CD14-positive monocyte (primary cell): ENCODE results near the gene PARP12. TPM values are rescaled to one million over a fixed set of nuclear protein-coding genes. Genes with fewer than 3 reads are reported as not detected.
A peak's percentile ranks its signal among the peaks of the same experiment; 100 is the strongest.

Experiments used
- DNase-seq, 3 donors: peaks; one replicate each; pipeline ENCODE4 v3.0.0-alpha.2; 2011 to 2022
- H2AFZ ChIP-seq: 2 replicates; pipeline ENCODE4 v1.6.0; 2012; ENCODE audit warnings: mild to moderate bottlenecking, low read depth, low read length, inconsistent platforms; ENCODE audit not compliant: insufficient read depth, poor library complexity, severe bottlenecking
- H3K27ac ChIP-seq, 2 donors: 1 replicate in 1 of 2; 2 replicates in 1 of 2; pipeline ENCODE4 v1.5.1; 2012 to 2013; ENCODE audit warnings: low read length in 2 of 2, control low read depth in 1 of 2, inconsistent platforms in 1 of 2, low read depth in 1 of 2, mild to moderate bottlenecking in 1 of 2
- H3K27me3 ChIP-seq, 2 donors: one replicate each; pipeline versions ENCODE4 v1.6.0 to v1.6.1; 2011 to 2013; ENCODE audit warnings: low read length in 2 of 2; ENCODE audit not compliant: control insufficient read depth in 2 of 2, insufficient read depth in 2 of 2
- H3K36me3 ChIP-seq, 2 donors: replicated peaks in 1 of 2; 1 replicate in 1 of 2; 2 replicates in 1 of 2; pipeline versions ENCODE4 v1.5.1 to v1.6.1; 2012 to 2013; ENCODE audit warnings: low read length in 2 of 2, control low read depth in 1 of 2, inconsistent platforms in 1 of 2, mild to moderate bottlenecking in 1 of 2; ENCODE audit not compliant: insufficient read depth in 2 of 2, control insufficient read depth in 1 of 2
- H3K4me1 ChIP-seq, 2 donors: 1 replicate in 1 of 2; 2 replicates in 1 of 2; pipeline versions ENCODE4 v1.5.1 to v1.6.1; 2012 to 2013; ENCODE audit warnings: low read length in 2 of 2, control low read depth in 1 of 2, inconsistent platforms in 1 of 2, mild to moderate bottlenecking in 1 of 2, moderate library complexity in 1 of 2; ENCODE audit not compliant: insufficient read depth in 2 of 2, control insufficient read depth in 1 of 2
- H3K4me2 ChIP-seq: replicated peaks from 2 replicates; pipeline ENCODE3; 2012; ENCODE audit warnings: low read length, moderate library complexity, mild to moderate bottlenecking; ENCODE audit not compliant: poor library complexity, severe bottlenecking; ENCODE audit errors: extremely low read depth
- H3K4me3 ChIP-seq, 3 experiments: fragments of 200-600 bp in 1 of 3; sonication (generic) in 1 of 3; replicated peaks in 1 of 3; 1 replicate in 2 of 3; 2 replicates in 1 of 3; pipeline ENCODE4 v1.5.1; 2011 to 2013; ENCODE audit warnings: low read length in 3 of 3, mild to moderate bottlenecking in 3 of 3, control low read depth in 2 of 3, low read depth in 2 of 3, inconsistent platforms in 1 of 3, moderate library complexity in 1 of 3
- H3K79me2 ChIP-seq: 2 replicates; pipeline ENCODE4 v1.6.0; 2012; ENCODE audit warnings: mild to moderate bottlenecking, control low read depth, inconsistent platforms, low read length, moderate library complexity; ENCODE audit not compliant: insufficient read depth
- H3K9ac ChIP-seq: 2 replicates; pipeline ENCODE4 v1.6.0; 2017; ENCODE audit warnings: low read length, mild to moderate bottlenecking; ENCODE audit not compliant: insufficient read depth, poor library complexity, severe bottlenecking
- H3K9me3 ChIP-seq, 2 donors: replicated peaks in 1 of 2; 1 replicate in 1 of 2; 2 replicates in 1 of 2; pipeline versions ENCODE4 v1.5.1 to v1.6.1; 2012 to 2013; ENCODE audit warnings: low read length in 2 of 2, control low read depth in 1 of 2; ENCODE audit not compliant: control insufficient read depth in 1 of 2, insufficient read depth in 1 of 2
- H4K20me1 ChIP-seq: 2 replicates; pipeline ENCODE4 v1.6.0; 2012; ENCODE audit warnings: mild to moderate bottlenecking, low read length, control low read depth, moderate library complexity; ENCODE audit not compliant: insufficient read depth
- H3K27ac Mint-ChIP-seq, 7 donors: one replicate each; pipeline ENCODE4 v1.8.0; 2020; ENCODE audit warnings: mild to moderate bottlenecking in 7 of 7, mixed read lengths in 7 of 7, moderate library complexity in 6 of 7, inconsistent platforms in 2 of 7
- H3K27me3 Mint-ChIP-seq, 3 donors: one replicate each; pipeline ENCODE4 v1.8.0; 2021 to 2022; ENCODE audit warnings: low read depth in 3 of 3, mild to moderate bottlenecking in 3 of 3, mixed read lengths in 3 of 3, moderate library complexity in 3 of 3, inconsistent platforms in 1 of 3
- H3K36me3 Mint-ChIP-seq, 2 donors: one replicate each; pipeline ENCODE4 v1.8.0; 2020; ENCODE audit warnings: mixed read lengths in 2 of 2, inconsistent platforms in 1 of 2, mild to moderate bottlenecking in 1 of 2
- H3K4me1 Mint-ChIP-seq: one replicate; pipeline ENCODE4 v1.8.0; 2020; ENCODE audit warnings: mild to moderate bottlenecking, mixed read lengths
- H3K4me3 Mint-ChIP-seq, 2 donors: one replicate each; pipeline ENCODE4 v1.8.0; 2020; ENCODE audit warnings: mild to moderate bottlenecking in 2 of 2, mixed read lengths in 2 of 2, moderate library complexity in 1 of 2
- H3K9me3 Mint-ChIP-seq, 7 donors: one replicate each; pipeline ENCODE4 v1.8.0; 2020 to 2022; ENCODE audit warnings: mixed read lengths in 7 of 7, mild to moderate bottlenecking in 6 of 7, moderate library complexity in 6 of 7, inconsistent platforms in 2 of 7
- CTCF ChIP-seq: fragments of 200-600 bp; IDR thresholded peaks from one replicate; pipeline ENCODE4 v1.8.0; 2022; ENCODE audit warnings: antibody characterized with exemption, mild to moderate bottlenecking
- WGBS: methylation state at CpG from one replicate; pipeline ENCODE4 v1.1.5; 2013; ENCODE audit warnings: missing lambda C conversion rate; ENCODE audit not compliant: insufficient coverage; 5-methylcytosine and 5-hydroxymethylcytosine counted together
- intact Hi-C, 2 donors: fragments of 100-400 bp; cut with micrococcal nuclease; formaldehyde crosslinking; loops; one replicate each; pipeline versions ENCODE4 v1.15.0 to v1.15.1; 2023
- polyA plus RNA-seq, 3 donors: library from polyadenylated mRNA; depleted of rRNA in 1 of 3; unstranded in 2 of 3; stranded (reverse) in 1 of 3; fragments of 300-500 nt in 2 of 3; fragments of >200 nt in 1 of 3; fragmentation: Illumina TruSeq in 2 of 3; gene quantifications; 1 replicate in 2 of 3; 2 replicates in 1 of 3; pipeline ENCODE4 v1.2.3, GENCODE V29; 2012 to 2021

PARP12 gene
- polyA plus RNA-seq, 3 donors = 16.7 to 116 (median 37.8) TPM

- no peaks in the 10 kb centered on the region for H3K9me3 ChIP-seq
- 71% methylated on average over 8 of the region's 10 CpGs for WGBS
- intact Hi-C loops = no loop called here
- DNase-seq = no peak
- H3K79me2 ChIP-seq = no peaks in the 10 kb centered on the region
- H3K9ac ChIP-seq = no peak overlapping the region
- peaks cover 0 to 9% of the 10 kb centered on the region in 2 donors for H3K4me1 ChIP-seq
- H3K27ac ChIP-seq = no peak overlapping the region
- peak overlapping the region; percentile 11 for H3K4me2 ChIP-seq
- Mint-ChIP-seq H3K4me3 (peak overlapping the region in 1 of 2 donors; percentile 50), H3K27ac (peak overlapping the region in 3 of 7 donors; percentile 33 to 84 (median 47)), H3K4me1 (peaks cover 15% of the 10 kb centered on the region), H3K27me3 (peaks cover 0 to 6% (median 0%) of the 10 kb centered on the region in 3 donors), H3K36me3 (peaks cover 93% of the 10 kb centered on the region in 2 donors), H3K9me3 (peaks cover 0 to 3% (median 0%) of the 10 kb centered on the region in 7 donors)
- H3K4me3 ChIP-seq = no peak overlapping the region
- peaks cover 70% of the 10 kb centered on the region for H4K20me1 ChIP-seq
- H3K27me3 ChIP-seq = no peaks in the 10 kb centered on the region
- H2AFZ ChIP-seq = no peak overlapping the region
- peaks cover 57 to 93% of the 10 kb centered on the region in 2 donors for H3K36me3 ChIP-seq
- TF ChIP-seq CTCF = no peak
These were observed 20.4 kb downstream of the PARP12 start for GRCh38 chr7:140042386-140042670.

- no peak overlapping the region for H3K9ac ChIP-seq
- H3K4me3 Mint-ChIP-seq = peak overlapping the region in 1 of 2 donors; percentile 50
- peaks cover 56 to 93% of the 10 kb centered on the region in 2 donors for H3K36me3 ChIP-seq
- peak overlapping the region; percentile 11 for H3K4me2 ChIP-seq
- H4K20me1 ChIP-seq = peaks cover 70% of the 10 kb centered on the region
- DNase-seq = no peak
- no peaks in the 10 kb centered on the region for H3K9me3 ChIP-seq
- peaks cover 18% of the 10 kb centered on the region for H3K4me1 Mint-ChIP-seq
- no peaks in the 10 kb centered on the region for H3K27me3 ChIP-seq
- H2AFZ ChIP-seq = no peak overlapping the region
- peaks cover 94% of the 10 kb centered on the region in 2 donors for H3K36me3 Mint-ChIP-seq
- 91% methylated on average over 8 of the region's 12 CpGs for WGBS
- peaks cover 5 to 14% of the 10 kb centered on the region in 2 donors for H3K4me1 ChIP-seq
- H3K9me3 Mint-ChIP-seq = peaks cover 0 to 3% (median 0%) of the 10 kb centered on the region in 7 donors
- intact Hi-C loops = no loop called here
- H3K79me2 ChIP-seq = no peaks in the 10 kb centered on the region
- peaks cover 0 to 6% (median 0%) of the 10 kb centered on the region in 3 donors for H3K27me3 Mint-ChIP-seq
- TF ChIP-seq CTCF = no peak
- no peak overlapping the region for H3K4me3 ChIP-seq
- peak overlapping the region in 2 of 7 donors; percentile 33 to 84 for H3K27ac Mint-ChIP-seq
- H3K27ac ChIP-seq = no peak overlapping the region
These were observed 20.9 kb downstream of the PARP12 start for GRCh38 chr7:140041659-140042385.
